ENCODE measurements around the gene CCDC178. TPM values are rescaled to one million over a fixed set of nuclear protein-coding genes. Genes with fewer than 3 reads are reported as not detected.
"Not testable (repeated sequence)": the region's sequence is repeated elsewhere in the genome, so short reads cannot be mapped to it uniquely, and the experiment has no call there.

Gene CCDC178
- total and polyA plus RNA-seq, 4 donors = 1.2 to 3.4 (median 1.8) TPM

GRCh38 chr18:33194793-33195192, 245.7 kb downstream of the CCDC178 start:
- H3K4me1 ChIP-seq (ENCODE audit: control insufficient read depth, insufficient read depth, low read length) = no peaks in the 10 kb centered on the region

GRCh38 chr18:33184958-33185357, 255.6 kb downstream of the CCDC178 start:
- Histone ChIP-seq H3K4me3 (ENCODE audit: low read depth, low read length) (no peak overlapping the region), H3K36me3 (ENCODE audit: control insufficient read depth, insufficient read depth, low read length) (no peaks in the 10 kb centered on the region), H3K9me3 (ENCODE audit: control insufficient read depth, insufficient read depth, low read length) (no peaks in the 10 kb centered on the region), H3K4me1 (ENCODE audit: control insufficient read depth, insufficient read depth, low read length) (no peaks in the 10 kb centered on the region), H3K27me3 (ENCODE audit: control insufficient read depth, insufficient read depth, low read length) (no peaks in the 10 kb centered on the region), H3K27ac (ENCODE audit: low read depth, low read length) (no peak overlapping the region)
- no peak for DNase-seq (ENCODE audit: low read depth in 4 of 6, low spot score in 6 of 6)
- no CpG with 5 or more reads among the region's 3 CpGs for WGBS (ENCODE audit: insufficient coverage)

More at GRCh38 chr18:33194793-33195192, 245.7 kb downstream of the CCDC178 start:
- Histone ChIP-seq H3K27me3 (ENCODE audit: control insufficient read depth, insufficient read depth, low read length) (no peaks in the 10 kb centered on the region), H3K4me3 (ENCODE audit: low read depth, low read length) (no peak overlapping the region), H3K27ac (ENCODE audit: low read depth, low read length) (no peak overlapping the region), H3K9me3 (ENCODE audit: control insufficient read depth, insufficient read depth, low read length) (no peaks in the 10 kb centered on the region), H3K36me3 (ENCODE audit: control insufficient read depth, insufficient read depth, low read length) (no peaks in the 10 kb centered on the region)
- DNase-seq (ENCODE audit: low read depth in 4 of 6, low spot score in 6 of 6) = no peak

GRCh38 chr18:33184175-33184574, 256.3 kb downstream of the CCDC178 start:
- no peak overlapping the region for H3K27ac ChIP-seq (ENCODE audit: low read depth, low read length)
- no peak overlapping the region for H3K4me3 ChIP-seq (ENCODE audit: low read depth, low read length)
- H3K4me1 ChIP-seq (ENCODE audit: control insufficient read depth, insufficient read depth, low read length) = no peaks in the 10 kb centered on the region
- H3K36me3 ChIP-seq (ENCODE audit: control insufficient read depth, insufficient read depth, low read length) = no peaks in the 10 kb centered on the region
- no CpG with 5 or more reads among the region's 3 CpGs for WGBS (ENCODE audit: insufficient coverage)
- H3K9me3 ChIP-seq (ENCODE audit: control insufficient read depth, insufficient read depth, low read length) = no peaks in the 10 kb centered on the region
- H3K27me3 ChIP-seq (ENCODE audit: control insufficient read depth, insufficient read depth, low read length) = no peaks in the 10 kb centered on the region
- no peak for DNase-seq (ENCODE audit: low read depth in 4 of 6, low spot score in 6 of 6)

- Histone ChIP-seq H3K27me3 (ENCODE audit: control insufficient read depth, insufficient read depth, low read length) (no peaks in the 10 kb centered on the region), H3K27ac (ENCODE audit: low read depth, low read length) (no peak overlapping the region), H3K9me3 (ENCODE audit: control insufficient read depth, insufficient read depth, low read length) (no peaks in the 10 kb centered on the region), H3K36me3 (ENCODE audit: control insufficient read depth, insufficient read depth, low read length) (no peaks in the 10 kb centered on the region), H3K4me3 (ENCODE audit: low read depth, low read length) (no peak overlapping the region), H3K4me1 (ENCODE audit: control insufficient read depth, insufficient read depth, low read length) (no peaks in the 10 kb centered on the region)
- peak in 1 of 6 donors; percentile 78 for DNase-seq (ENCODE audit: low read depth in 4 of 6, low spot score in 6 of 6)
- no CpG with 5 or more reads among the region's 4 CpGs for WGBS (ENCODE audit: insufficient coverage)
These were observed 257.4 kb downstream of the CCDC178 start for GRCh38 chr18:33183136-33183535.

GRCh38 chr18:33181016-33181415, 259.5 kb downstream of the CCDC178 start:
- H3K4me1 ChIP-seq (ENCODE audit: control insufficient read depth, insufficient read depth, low read length) = no peaks in the 10 kb centered on the region
- no peaks in the 10 kb centered on the region for H3K27me3 ChIP-seq (ENCODE audit: control insufficient read depth, insufficient read depth, low read length)
- H3K36me3 ChIP-seq (ENCODE audit: control insufficient read depth, insufficient read depth, low read length) = no peaks in the 10 kb centered on the region
- no peaks in the 10 kb centered on the region for H3K9me3 ChIP-seq (ENCODE audit: control insufficient read depth, insufficient read depth, low read length)
- no peak for DNase-seq (ENCODE audit: low read depth in 4 of 6, low spot score in 6 of 6)
- no CpG with 5 or more reads among the region's 2 CpGs for WGBS (ENCODE audit: insufficient coverage)
- no peak overlapping the region for H3K27ac ChIP-seq (ENCODE audit: low read depth, low read length)
- H3K4me3 ChIP-seq (ENCODE audit: low read depth, low read length) = no peak overlapping the region

- Histone ChIP-seq H3K27ac (ENCODE audit: low read depth, low read length) (no peak overlapping the region), H3K4me3 (ENCODE audit: low read depth, low read length) (no peak overlapping the region), H3K36me3 (ENCODE audit: control insufficient read depth, insufficient read depth, low read length) (no peaks in the 10 kb centered on the region), H3K27me3 (ENCODE audit: control insufficient read depth, insufficient read depth, low read length) (no peaks in the 10 kb centered on the region), H3K4me1 (ENCODE audit: control insufficient read depth, insufficient read depth, low read length) (no peaks in the 10 kb centered on the region), H3K9me3 (ENCODE audit: control insufficient read depth, insufficient read depth, low read length) (no peaks in the 10 kb centered on the region)
- no peak for DNase-seq (ENCODE audit: low read depth in 4 of 6, low spot score in 6 of 6)
These were observed 271.3 kb downstream of the CCDC178 start for GRCh38 chr18:33169218-33169617.

GRCh38 chr18:33164121-33164520, 276.4 kb downstream of the CCDC178 start:
- H3K36me3 ChIP-seq (ENCODE audit: control insufficient read depth, insufficient read depth, low read length); H3K27ac ChIP-seq (ENCODE audit: low read depth, low read length); DNase-seq (ENCODE audit: low read depth in 4 of 6, low spot score in 6 of 6); H3K27me3 ChIP-seq (ENCODE audit: control insufficient read depth, insufficient read depth, low read length); H3K9me3 ChIP-seq (ENCODE audit: control insufficient read depth, insufficient read depth, low read length); H3K4me1 ChIP-seq (ENCODE audit: control insufficient read depth, insufficient read depth, low read length); H3K4me3 ChIP-seq (ENCODE audit: low read depth, low read length): not testable (repeated sequence)
- 100% methylated on average over 2 of the region's 9 CpGs for WGBS (ENCODE audit: insufficient coverage)

GRCh38 chr18:33161131-33161530, 279.4 kb downstream of the CCDC178 start:
- Histone ChIP-seq H3K27me3 (ENCODE audit: control insufficient read depth, insufficient read depth, low read length) (no peaks in the 10 kb centered on the region), H3K9me3 (ENCODE audit: control insufficient read depth, insufficient read depth, low read length) (no peaks in the 10 kb centered on the region), H3K27ac (ENCODE audit: low read depth, low read length) (no peak overlapping the region), H3K4me1 (ENCODE audit: control insufficient read depth, insufficient read depth, low read length) (no peaks in the 10 kb centered on the region), H3K4me3 (ENCODE audit: low read depth, low read length) (no peak overlapping the region), H3K36me3 (ENCODE audit: control insufficient read depth, insufficient read depth, low read length) (no peaks in the 10 kb centered on the region)
- DNase-seq (ENCODE audit: low read depth in 4 of 6, low spot score in 6 of 6) = no peak
- no CpG with 5 or more reads among the region's 2 CpGs for WGBS (ENCODE audit: insufficient coverage)

GRCh38 chr18:33159151-33159550, 281.4 kb downstream of the CCDC178 start:
- no CpG with 5 or more reads among the region's 2 CpGs for WGBS (ENCODE audit: insufficient coverage)
- no peak overlapping the region for H3K27ac ChIP-seq (ENCODE audit: low read depth, low read length)
- peak in 1 of 6 donors; percentile 3 for DNase-seq (ENCODE audit: low read depth in 4 of 6, low spot score in 6 of 6)
- no peak overlapping the region for H3K4me3 ChIP-seq (ENCODE audit: low read depth, low read length)
- no peaks in the 10 kb centered on the region for H3K27me3 ChIP-seq (ENCODE audit: control insufficient read depth, insufficient read depth, low read length)
- no peaks in the 10 kb centered on the region for H3K4me1 ChIP-seq (ENCODE audit: control insufficient read depth, insufficient read depth, low read length)
- no peaks in the 10 kb centered on the region for H3K36me3 ChIP-seq (ENCODE audit: control insufficient read depth, insufficient read depth, low read length)
- H3K9me3 ChIP-seq (ENCODE audit: control insufficient read depth, insufficient read depth, low read length) = no peaks in the 10 kb centered on the region

GRCh38 chr18:33157893-33158292, 282.6 kb downstream of the CCDC178 start:
- H3K27me3 ChIP-seq (ENCODE audit: control insufficient read depth, insufficient read depth, low read length) = no peaks in the 10 kb centered on the region
- no CpG with 5 or more reads among the region's 1 CpG for WGBS (ENCODE audit: insufficient coverage)
- H3K4me3 ChIP-seq (ENCODE audit: low read depth, low read length) = no peak overlapping the region
- no peaks in the 10 kb centered on the region for H3K9me3 ChIP-seq (ENCODE audit: control insufficient read depth, insufficient read depth, low read length)
- H3K27ac ChIP-seq (ENCODE audit: low read depth, low read length) = no peak overlapping the region
- no peak for DNase-seq (ENCODE audit: low read depth in 4 of 6, low spot score in 6 of 6)
- H3K36me3 ChIP-seq (ENCODE audit: control insufficient read depth, insufficient read depth, low read length) = no peaks in the 10 kb centered on the region
- no peaks in the 10 kb centered on the region for H3K4me1 ChIP-seq (ENCODE audit: control insufficient read depth, insufficient read depth, low read length)

All from spinal cord (tissue), 10 donors.